Stomach (tissue), 9 donors: ENCODE data around the gene RHBDL1. TPM values are rescaled to one million over a fixed set of nuclear protein-coding genes. Genes with fewer than 3 reads are reported as not detected.

Experiments
- DNase-seq, 2 donors: peaks; one replicate each; pipeline versions ENCODE4 v3.0.0 to v3.0.0-alpha.2; 2013 to 2019
- H3K27ac ChIP-seq, 5 donors: fragments of 200-600 bp in 4 of 5; sonication (generic) in 4 of 5; one replicate each; pipeline ENCODE4 v1.5.1; 2013 to 2019; ENCODE audit warnings: mild to moderate bottlenecking in 1 of 5, moderate library complexity in 1 of 5
- H3K27me3 ChIP-seq, 3 donors: fragments of 200-600 bp; sonication (generic); one replicate each; pipeline ENCODE4 v1.5.1; 2017 to 2019; ENCODE audit warnings: mixed run types in 1 of 3
- H3K36me3 ChIP-seq, 4 donors: fragments of 200-600 bp; sonication (generic); 1 replicate in 3 of 4; 2 replicates in 1 of 4; pipeline ENCODE4 v1.5.1; 2016 to 2019
- H3K4me1 ChIP-seq, 4 donors: fragments of 200-600 bp; sonication (generic); one replicate each; pipeline ENCODE4 v1.5.1; 2016 to 2019
- H3K4me3 ChIP-seq, 4 donors: fragments of 200-600 bp; sonication (generic) in 3 of 4; one replicate each; pipeline ENCODE4 v1.5.1; 2016 to 2019; ENCODE audit warnings: mild to moderate bottlenecking in 1 of 4
- H3K9me3 ChIP-seq, 4 donors: fragments of 200-600 bp; sonication (generic); one replicate each; pipeline ENCODE4 v1.5.1; 2016 to 2019
- EP300 ChIP-seq: sonication (generic); formaldehyde crosslinking; IDR thresholded peaks from one replicate; pipeline ENCODE4 v1.6.1; 2017; ENCODE audit warnings: antibody characterized with exemption
- POLR2A ChIP-seq, 4 donors: fragments of 450-650 bp; IDR thresholded peaks; one replicate each; pipeline ENCODE4 v1.6.1; 2016; ENCODE audit warnings: antibody characterized with exemption in 4 of 4, control low read depth in 2 of 4, mild to moderate bottlenecking in 1 of 4, moderate library complexity in 1 of 4
- POLR2AphosphoS5 ChIP-seq, 3 donors: sonication (generic); formaldehyde crosslinking; IDR thresholded peaks; one replicate each; pipeline ENCODE4 v1.6.1; 2016; ENCODE audit warnings: antibody characterized with exemption in 3 of 3
- WGBS, 5 donors: extraction: QIAGEN DNeasy Blood & Tissue Kit in 3 of 5; methylation state at CpG; one replicate each; pipeline versions ENCODE4 v1.1.5 to v1.1.7; 2013 to 2018; 5-methylcytosine and 5-hydroxymethylcytosine counted together
- intact Hi-C: fragments of 100-400 bp; cut with DNase I; formaldehyde crosslinking; loops from one replicate; pipeline ENCODE4 v1.15.1; 2023; ENCODE audit warnings: low total_unique reads
- polyA plus RNA-seq, 3 donors: library from polyadenylated mRNA; stranded (reverse); fragments of 200-250 nt; gene quantifications; one replicate each; pipeline ENCODE4 v1.2.3, GENCODE V29; 2013
- total RNA-seq, 5 donors: library from RNA; depleted of rRNA; stranded (reverse); fragments of >200 nt; gene quantifications; one replicate each; pipeline versions ENCODE4 v1.1.0 to v1.2.3, GENCODE V29; 2014 to 2016
- TF ChIP-seq, protein P1 (sequence below), 7 experiments: fragments of 450-650 bp in 4 of 7; fragments of 200-600 bp in 3 of 7; sonication (generic) in 3 of 7; IDR thresholded peaks; one replicate each; pipeline ENCODE4 v1.5.1; 2016 to 2019; ENCODE audit warnings: antibody characterized with exemption in 7 of 7, control low read depth in 2 of 7, mild to moderate bottlenecking in 1 of 7
- donor health status: healthy with polysubstance abuse.
- donor health status: Bipolar disorder and iron deficiency.
- donor health status: healthy.

Gene RHBDL1
- total and polyA plus RNA-seq, 8 donors, result 1.3 to 48.7 (median 3.3) TPM; not detected in 3

- Histone ChIP-seq H3K9me3 (no peaks in the 10 kb centered on the region), H3K27me3 (peaks cover 0 to 44% (median 5%) of the 10 kb centered on the region in 3 donors), H3K27ac (no peak overlapping the region), H3K4me1 (peaks cover 40 to 70% (median 67%) of the 10 kb centered on the region in 4 donors), H3K4me3 (no peak overlapping the region), H3K36me3 (peaks cover 0 to 10% (median 0%) of the 10 kb centered on the region in 4 donors)
- peak in 1 of 2 donors; percentile 50 for DNase-seq
- WGBS, 5 donors, result 72 to 82% (median 77%) methylated on average over 19 to 32 of the region's 32 CpGs
- intact Hi-C loops, result no loop called here
- no peak for TF ChIP-seq POLR2A (IDR thresholded peaks at IDR 0.05)
- TF ChIP-seq, protein P1, sequence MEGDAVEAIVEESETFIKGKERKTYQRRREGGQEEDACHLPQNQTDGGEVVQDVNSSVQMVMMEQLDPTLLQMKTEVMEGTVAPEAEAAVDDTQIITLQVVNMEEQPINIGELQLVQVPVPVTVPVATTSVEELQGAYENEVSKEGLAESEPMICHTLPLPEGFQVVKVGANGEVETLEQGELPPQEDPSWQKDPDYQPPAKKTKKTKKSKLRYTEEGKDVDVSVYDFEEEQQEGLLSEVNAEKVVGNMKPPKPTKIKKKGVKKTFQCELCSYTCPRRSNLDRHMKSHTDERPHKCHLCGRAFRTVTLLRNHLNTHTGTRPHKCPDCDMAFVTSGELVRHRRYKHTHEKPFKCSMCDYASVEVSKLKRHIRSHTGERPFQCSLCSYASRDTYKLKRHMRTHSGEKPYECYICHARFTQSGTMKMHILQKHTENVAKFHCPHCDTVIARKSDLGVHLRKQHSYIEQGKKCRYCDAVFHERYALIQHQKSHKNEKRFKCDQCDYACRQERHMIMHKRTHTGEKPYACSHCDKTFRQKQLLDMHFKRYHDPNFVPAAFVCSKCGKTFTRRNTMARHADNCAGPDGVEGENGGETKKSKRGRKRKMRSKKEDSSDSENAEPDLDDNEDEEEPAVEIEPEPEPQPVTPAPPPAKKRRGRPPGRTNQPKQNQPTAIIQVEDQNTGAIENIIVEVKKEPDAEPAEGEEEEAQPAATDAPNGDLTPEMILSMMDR (IDR thresholded peaks at IDR 0.05), result no peak
- TF ChIP-seq EP300, result no peak
- TF ChIP-seq POLR2AphosphoS5 (IDR thresholded peaks at IDR 0.05), result no peak
These were observed 42.2 kb downstream of the RHBDL1 start for GRCh38 chr16:717450-718245.

- WGBS, 5 donors, result 79 to 87% (median 84%) methylated on average over 6 to 9 of the region's 9 CpGs
- no peak for DNase-seq
- intact Hi-C loops, result no loop called here
- Histone ChIP-seq H3K27ac (no peak overlapping the region), H3K27me3 (peaks cover 0 to 41% (median 5%) of the 10 kb centered on the region in 3 donors), H3K4me3 (no peak overlapping the region), H3K9me3 (no peaks in the 10 kb centered on the region), H3K36me3 (peaks cover 0 to 14% (median 0%) of the 10 kb centered on the region in 4 donors), H3K4me1 (peaks cover 40 to 70% (median 67%) of the 10 kb centered on the region in 4 donors)
- TF ChIP-seq, protein P1 (IDR thresholded peaks at IDR 0.05), result no peak
- no peak for TF ChIP-seq EP300
- no peak for TF ChIP-seq POLR2AphosphoS5 (IDR thresholded peaks at IDR 0.05)
- no peak for TF ChIP-seq POLR2A (IDR thresholded peaks at IDR 0.05)
These were observed 42.9 kb downstream of the RHBDL1 start for GRCh38 chr16:718389-718788.

DNA sequence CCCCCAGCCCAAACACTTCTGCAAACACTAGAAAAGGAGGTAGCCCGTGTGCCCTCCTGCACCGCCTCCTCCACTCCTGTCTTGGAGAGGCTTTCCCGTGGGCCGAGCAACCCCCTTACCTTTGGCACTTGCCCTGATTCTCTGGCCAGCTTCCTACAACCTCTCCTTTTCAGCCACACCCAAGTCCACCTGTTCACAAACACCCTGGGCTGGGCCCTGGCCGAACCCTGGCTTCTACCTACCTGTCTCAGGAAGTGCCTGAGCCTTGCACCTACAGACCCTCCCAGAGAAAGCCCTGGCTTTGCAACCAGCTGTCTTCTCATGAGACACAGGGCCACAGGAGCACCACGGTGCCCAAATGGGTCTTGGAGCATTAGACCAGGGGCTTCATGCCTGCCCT lies 43.5 kb downstream of the RHBDL1 start:
- H3K4me1 ChIP-seq, result peaks cover 40 to 70% (median 67%) of the 10 kb centered on the region in 4 donors
- no peaks in the 10 kb centered on the region for H3K9me3 ChIP-seq
- TF ChIP-seq POLR2A (IDR thresholded peaks at IDR 0.05) (no peak), POLR2AphosphoS5 (IDR thresholded peaks at IDR 0.05) (no peak), EP300 (no peak)
- TF ChIP-seq, protein P1 (IDR thresholded peaks at IDR 0.05), result no peak
- H3K4me3 ChIP-seq, result no peak overlapping the region
- no peak overlapping the region for H3K27ac ChIP-seq
- intact Hi-C loops, result no loop called here
- H3K36me3 ChIP-seq, result peaks cover 0 to 14% (median 0%) of the 10 kb centered on the region in 4 donors
- no peak for DNase-seq
- peaks cover 0 to 37% (median 5%) of the 10 kb centered on the region in 3 donors for H3K27me3 ChIP-seq
- 39 to 67% (median 57%) methylated on average over 5 to 6 of the region's 6 CpGs for WGBS, 5 donors

DNA sequence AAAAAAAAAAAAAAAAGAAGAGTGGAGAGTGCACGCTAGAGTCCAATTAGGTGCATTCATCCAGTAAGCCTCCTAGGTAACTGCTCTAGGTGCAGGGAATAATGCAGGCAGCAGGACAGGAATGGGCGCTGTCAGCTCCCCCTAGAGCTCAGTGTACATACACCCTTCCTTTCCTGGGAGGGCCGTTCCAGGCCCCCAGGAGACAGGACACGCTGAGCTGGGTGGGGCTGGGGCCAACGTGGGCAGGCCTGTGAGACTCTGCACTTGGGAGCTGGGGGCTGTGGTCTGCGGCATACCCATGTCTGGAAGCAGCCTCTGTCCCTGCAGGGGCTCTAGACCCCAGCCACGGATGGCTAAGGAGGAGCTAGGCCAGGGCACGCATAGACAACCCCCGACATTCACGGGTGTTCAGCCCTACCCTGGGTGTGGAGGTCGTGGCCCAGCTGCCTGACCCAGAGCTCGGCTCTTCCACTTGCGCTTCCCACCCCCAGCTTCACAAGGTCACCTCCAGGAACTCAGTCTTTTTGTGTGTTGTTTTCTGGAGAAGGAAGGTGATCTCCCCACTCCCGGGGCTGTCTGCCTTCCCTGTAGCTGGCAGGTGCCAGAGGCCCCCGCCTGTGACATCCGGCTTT lies 44.5 kb downstream of the RHBDL1 start:
- Histone ChIP-seq H3K4me3 (peak overlapping the region; percentile 63 to 88 (median 80)), H3K27ac (peak overlapping the region; percentile 88 to 94 (median 90)), H3K36me3 (peaks cover 0 to 14% (median 0%) of the 10 kb centered on the region in 4 donors), H3K4me1 (peaks cover 35 to 63% (median 60%) of the 10 kb centered on the region in 4 donors), H3K9me3 (no peaks in the 10 kb centered on the region), H3K27me3 (peaks cover 0 to 35% (median 0%) of the 10 kb centered on the region in 3 donors)
- WGBS, 5 donors, result 7 to 11% (median 7%) methylated on average over 14 to 16 of the region's 16 CpGs
- peak in 1 of 2 donors; percentile 49 for DNase-seq
- TF ChIP-seq, protein P1 (IDR thresholded peaks at IDR 0.05), result no peak
- TF ChIP-seq EP300 (no peak), POLR2A (IDR thresholded peaks at IDR 0.05) (no peak), POLR2AphosphoS5 (IDR thresholded peaks at IDR 0.05) (no peak)
- intact Hi-C loops, result no loop called here
